ENCODE data around the gene IQCN.

The IQCN gene

DNA sequence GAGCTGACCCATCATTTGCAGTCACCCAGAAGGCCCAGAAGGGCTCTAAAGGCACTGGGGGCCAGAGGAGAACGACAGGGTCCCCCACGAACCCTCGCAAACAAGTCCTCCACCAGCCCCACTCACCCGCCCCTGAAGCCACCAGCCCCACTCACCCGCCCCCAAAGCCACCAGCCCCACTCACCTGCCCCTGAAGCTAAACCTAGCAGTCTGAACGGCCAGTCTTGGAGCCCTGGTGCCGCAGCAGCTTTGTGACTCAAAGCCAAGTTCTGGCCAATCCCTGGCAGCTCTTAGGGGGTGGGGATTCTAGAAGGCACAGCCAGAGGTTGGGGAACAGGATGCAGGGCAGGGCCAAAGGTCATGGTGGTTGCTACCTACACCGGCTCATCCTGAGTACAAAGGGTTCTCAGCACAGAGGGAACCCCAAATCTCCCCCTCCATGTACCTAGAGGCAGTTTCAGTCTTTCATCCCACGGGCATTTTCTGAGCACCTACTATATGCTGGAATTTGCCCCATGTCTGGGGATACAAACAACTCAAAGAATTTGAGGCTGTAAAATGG lies at the start of gene IQCN:
Gene IQCN, minus strand, starts transcription at position 234 of the 562 bp plus-strand sequence. CDS start 4,974 bp downstream, outside the sequence.
- peak in 1 of 4 experiments; percentile 38 for DNase-seq

- DNase-seq: peak; percentile 97 to 99 (median 99)
Observed at GRCh38 chr19:18322759-18323460, 48.7 kb upstream of the IQCN start, which contains the start of gene LSM4. Gene LSM4 (minus strand): TSS chr19:18323076. CDS start chr19:18323020, 56 bp downstream.

- no peak for DNase-seq
Observed at GRCh38 chr19:18322318-18322758, 48.1 kb upstream of the IQCN start.

DNA sequence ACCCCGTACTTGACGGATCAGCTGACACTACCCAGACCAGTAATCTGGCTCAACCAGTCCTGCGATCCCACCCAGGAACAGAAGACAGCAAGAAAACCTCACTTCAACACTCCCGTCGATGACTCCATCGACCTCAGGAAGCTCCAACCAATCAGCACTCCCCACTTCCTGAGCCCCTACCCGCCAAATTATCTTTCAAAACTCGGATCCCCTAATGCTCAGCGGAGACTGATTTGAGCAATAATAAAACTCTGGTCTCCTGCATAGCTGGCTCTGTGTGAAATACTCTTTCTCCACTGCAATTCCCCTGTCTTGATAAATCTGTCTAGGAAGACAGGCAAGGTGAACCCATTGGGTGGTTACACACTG lies 47.5 kb upstream of the IQCN start:
- no peak for DNase-seq

GRCh38 chr19:18320865-18321733 lies 46.8 kb upstream of the IQCN start:
- no peak for DNase-seq

GRCh38 chr19:18319591-18320135 lies 45.4 kb upstream of the IQCN start:
- DNase-seq: no peak

DNA sequence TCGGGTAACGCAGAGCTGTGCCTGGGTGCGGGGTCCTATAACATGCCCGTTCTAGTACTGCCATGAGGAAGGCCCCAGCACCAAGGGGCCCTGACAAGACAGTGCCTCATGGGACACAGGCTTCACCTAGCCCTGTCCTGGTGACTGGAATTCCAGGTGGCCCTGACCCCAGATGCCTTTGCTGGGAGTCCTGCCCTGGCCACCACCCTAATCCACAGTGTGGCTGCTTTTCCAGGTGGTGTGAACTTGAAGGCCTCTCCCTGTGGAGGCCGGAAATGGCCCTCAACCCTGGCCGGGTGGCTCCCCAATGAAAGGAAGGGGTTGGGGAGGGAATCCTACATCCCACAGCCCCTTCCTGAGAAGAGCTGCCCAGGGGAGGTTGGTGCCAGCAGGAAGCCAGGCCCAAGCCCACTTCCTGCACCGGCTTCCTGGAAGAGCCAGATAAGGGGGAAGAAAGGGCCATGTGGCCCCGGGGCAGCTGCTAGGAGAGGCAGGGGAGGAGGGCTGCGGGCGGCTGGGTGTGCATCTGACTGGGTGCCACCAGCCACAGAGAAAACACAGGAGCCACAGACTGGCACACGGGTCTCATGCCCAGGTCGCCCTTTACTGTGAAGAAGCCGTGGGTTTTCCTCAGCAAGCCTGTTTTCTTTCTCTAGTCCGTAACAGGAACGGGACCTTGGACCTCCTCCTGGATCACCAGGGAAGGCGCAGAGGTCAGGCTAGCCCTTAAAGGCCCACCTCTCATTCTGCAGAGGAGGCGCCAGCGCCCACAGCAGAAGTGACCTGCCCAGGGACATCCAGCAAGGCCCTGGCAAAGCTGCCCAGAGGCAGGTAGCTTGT lies 43.9 kb upstream of the IQCN start:
- peak in 1 of 4 experiments; percentile 26 for DNase-seq

- no peak for DNase-seq
Observed at GRCh38 chr19:18313398-18313797, 39.1 kb upstream of the IQCN start.

GRCh38 chr19:18312092-18312534 lies 37.9 kb upstream of the IQCN start:
- no peak for DNase-seq

DNA sequence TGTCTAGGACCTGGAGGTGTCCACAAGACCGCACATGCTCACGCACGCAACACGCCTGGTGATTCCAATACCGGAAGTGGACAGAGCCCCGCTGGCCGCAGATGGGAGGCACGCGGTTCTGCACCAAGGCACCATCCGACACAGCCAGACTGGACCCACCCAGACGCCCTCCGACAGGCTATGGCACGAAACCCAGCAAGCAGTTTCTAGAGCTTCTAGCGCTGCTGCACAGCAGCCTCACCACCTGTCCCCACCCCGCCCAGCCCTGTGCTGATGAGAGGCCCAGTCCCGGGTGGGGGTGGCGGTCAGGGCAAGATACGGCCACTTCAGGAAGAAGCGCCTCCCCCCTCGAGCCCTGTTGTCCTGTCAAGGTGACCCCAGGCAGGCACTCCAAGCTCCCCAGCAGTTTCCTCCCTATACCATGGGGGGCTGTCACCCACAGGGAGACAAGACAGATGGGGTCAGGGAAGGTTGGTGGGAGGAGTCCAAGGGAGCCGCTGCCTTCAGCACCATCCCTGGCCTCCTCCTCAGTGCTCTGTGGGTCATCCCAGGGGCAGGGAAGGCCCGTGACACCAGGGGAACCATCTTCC lies 37.3 kb upstream of the IQCN start:
- no peak for DNase-seq

DNA sequence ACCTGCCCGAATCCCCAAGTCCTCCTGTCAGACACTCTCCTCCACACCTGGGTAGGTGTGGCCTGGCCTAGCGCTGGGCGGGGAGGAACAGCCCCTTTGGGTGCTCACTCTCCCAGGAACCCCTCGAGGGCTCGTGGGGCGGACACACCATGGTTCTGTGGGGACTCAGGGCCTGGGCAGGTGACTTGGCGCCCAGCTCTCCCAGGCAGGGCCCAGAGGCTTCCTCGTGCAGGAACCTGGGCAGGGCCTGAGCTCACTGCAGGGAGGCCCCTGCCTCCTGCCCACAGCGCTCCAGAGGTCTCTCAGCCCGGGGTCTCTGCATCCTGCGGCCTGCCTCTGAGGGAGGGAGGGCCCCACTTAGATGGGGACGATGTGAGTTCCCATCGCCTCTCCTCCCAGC lies 36.7 kb upstream of the IQCN start:
- no peak for DNase-seq

DNA sequence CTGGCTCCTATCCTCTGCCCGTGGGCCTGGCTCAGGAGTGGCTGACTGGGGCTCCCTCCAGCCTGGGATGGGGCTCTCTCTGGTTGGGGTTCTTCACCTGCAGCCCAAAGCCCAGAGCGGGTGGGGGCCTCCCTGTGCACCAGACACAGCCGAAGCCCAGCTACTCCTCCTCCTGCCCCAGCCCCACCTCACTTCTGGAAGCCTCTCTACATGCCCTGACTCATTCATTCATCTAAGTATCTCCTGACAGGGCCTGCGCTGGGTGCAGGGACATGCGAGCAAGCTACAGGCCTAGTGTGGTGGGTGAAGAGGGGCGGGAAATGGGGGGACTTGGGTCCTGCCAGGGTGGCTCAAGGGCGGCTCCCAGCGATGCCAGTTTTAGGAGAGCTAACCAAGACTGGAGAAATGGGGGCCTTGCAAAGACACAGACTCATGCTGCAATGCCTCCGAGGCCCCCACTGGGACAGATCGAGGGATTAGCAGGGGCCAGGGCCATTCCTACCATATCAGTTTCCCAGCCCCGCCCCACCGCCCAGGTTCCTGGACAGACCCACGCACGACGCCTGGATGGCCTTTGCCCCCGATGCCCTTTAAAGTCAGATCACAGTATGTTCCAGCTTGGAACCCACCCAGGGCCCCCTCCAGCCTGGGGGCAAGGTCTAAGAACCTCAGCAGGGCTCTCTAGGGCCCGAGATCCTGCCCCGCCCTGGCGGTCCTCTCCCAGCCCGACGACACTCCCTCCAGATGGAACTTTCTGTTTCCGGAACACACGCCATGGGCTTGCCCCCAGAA lies 36.1 kb upstream of the IQCN start:
- no peak for DNase-seq

DNA sequence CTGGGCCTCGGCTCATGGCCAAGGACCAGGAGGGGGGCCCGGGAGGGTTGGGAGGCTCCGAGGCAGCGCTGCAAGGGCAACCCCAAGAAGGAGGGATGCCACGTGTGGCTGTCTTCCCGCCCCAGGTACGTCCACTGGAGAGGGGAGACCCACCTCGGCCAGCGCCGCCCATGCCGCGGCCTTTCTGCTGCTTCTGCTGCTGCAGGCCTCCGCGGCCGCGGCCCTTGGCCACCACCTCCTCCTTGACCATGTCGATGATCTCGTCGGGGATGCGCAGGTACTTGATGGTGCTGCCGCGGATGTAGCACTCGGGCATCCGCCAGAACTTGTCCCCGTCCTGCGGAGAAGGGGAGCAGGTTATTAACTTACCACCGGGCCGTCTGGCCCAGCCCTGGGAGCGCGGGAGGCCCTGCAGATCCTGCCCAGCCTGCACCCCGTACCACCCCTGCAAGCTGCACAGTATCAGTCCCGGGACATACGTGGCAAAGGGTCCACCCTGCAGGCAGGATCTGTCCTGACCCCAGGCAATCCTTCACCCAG lies 35.3 kb upstream of the IQCN start:
- DNase-seq: no peak

GRCh38 chr19:18308948-18309325 lies 34.7 kb upstream of the IQCN start:
- DNase-seq: no peak

DNA sequence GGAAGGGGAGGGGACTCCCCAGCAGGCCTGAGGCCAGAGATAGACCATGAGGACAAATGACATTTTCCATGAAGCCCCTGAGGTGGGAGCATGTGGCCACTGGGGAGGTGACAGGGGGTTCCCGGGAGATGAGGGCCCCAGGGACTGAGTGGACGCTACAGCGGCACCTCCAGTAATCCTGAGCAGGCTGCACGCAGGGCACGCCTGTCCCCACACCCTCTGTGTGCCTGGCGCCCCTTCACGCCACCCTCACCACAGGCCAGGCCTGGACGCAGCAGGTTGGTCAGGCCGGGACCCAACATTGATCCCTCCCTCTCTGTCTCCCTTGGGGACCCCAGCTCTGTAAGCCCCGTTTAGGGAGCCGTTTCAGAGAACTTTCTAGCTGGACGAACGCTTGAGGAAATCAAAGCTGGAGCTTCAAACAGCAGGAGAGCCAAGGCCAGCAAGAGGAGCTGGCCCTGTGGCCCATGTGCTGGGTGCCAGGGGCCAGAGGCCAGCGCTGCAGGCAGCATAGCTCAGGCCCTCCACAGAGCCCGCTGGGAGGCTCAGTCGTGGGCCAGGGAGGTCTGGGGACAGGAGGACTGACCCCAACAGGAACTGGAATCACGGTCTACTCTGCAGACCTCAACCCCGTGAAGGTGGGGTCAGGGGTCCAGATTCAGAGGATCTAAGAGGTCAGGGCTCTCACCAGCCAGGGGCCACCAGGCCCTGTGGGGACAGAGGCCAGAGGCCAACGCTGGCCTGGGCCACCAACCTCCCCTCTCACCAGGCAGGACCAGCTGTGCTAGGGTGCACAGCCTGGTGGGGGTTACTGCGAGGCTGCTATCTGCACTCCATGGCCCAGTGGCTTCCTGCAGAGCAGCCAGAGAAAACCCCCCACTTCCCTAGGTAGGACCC lies 34.0 kb upstream of the IQCN start:
- DNase-seq: no peak

DNA sequence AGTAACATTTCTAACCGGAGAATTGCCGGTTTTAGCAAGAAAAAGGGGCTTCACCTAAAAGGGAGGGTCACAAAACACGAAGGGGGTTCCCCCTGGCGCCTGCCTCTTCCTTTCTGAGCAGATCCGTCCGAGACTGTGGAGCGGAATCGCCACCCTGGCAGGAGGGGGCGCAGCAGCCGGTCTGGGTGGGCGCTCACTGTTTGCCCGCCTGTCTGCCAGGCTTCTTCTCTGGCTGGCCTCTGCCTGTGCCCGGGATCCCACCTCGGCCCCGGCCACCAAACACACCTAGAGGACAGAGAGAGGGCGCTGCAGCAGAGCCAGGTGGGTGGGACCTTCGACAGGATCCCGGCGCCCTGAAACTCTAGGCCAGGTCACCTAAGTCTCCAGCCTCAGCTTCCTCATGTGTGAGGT lies 33.0 kb upstream of the IQCN start:
- DNase-seq: no peak

DNA sequence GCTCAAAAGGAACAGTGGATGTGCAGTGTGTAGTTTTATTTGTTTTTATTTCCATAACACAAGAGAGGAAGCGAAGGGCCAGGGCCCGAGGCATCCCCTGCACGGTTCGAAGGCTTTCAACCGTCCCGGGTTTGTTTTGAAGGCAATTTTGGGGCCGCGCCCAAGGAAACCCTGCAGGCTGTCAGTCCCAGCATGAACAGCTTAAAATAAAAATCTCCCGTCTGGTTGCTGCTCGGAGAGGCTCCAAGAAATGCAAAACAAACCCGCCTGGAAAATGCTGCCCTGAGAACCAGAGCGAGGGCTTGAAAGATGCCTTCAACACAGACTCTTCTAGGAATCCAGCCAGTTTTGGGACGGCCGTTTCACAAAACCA lies 32.6 kb upstream of the IQCN start:
- no peak for DNase-seq

DNA sequence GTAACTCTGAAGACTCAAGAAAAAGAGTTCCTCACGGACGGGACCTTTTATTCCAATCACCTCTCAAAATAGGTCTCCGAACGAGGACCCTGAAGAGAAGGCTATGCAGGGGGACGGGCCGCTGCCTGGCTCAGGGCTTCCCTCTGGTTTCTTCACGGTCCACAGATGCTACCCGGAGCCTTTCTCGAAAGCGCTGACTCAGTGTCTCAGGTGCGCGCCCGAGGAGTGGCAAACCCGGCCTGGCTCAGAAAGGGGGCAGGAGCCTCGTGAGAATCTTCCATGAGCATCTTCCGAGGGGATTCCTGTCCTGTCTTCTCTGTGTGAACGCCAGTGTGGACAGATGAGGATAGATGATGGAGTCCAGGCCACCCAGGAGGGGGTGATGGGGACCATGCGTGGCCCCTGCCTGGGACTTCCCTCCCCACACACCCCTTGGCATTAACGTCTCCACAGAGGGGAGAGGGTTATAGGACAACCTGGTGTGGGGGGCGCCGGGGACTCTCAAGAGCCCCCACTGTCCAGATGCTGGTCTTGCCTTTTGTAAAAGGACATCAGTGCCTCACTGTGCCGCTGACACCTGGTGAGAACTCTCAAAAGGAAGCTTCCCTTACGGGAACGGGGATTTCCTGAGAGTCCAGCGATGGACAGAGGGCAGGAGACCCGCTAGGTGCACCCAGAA lies 32.1 kb upstream of the IQCN start:
- no peak for DNase-seq

All from activated naive CD4-positive, alpha-beta T cell (primary cell).